Activated CD4-positive, CD25-positive, alpha-beta regulatory T cell treated with anti-CD3 and anti-CD28 coated beads, Interleukin-2, amount 50 U/mL, for 16 hours (primary cell): ENCODE results near the gene ALPK1.
"Not testable (repeated sequence)": the region's sequence is repeated elsewhere in the genome, so short reads cannot be mapped to it uniquely, and the experiment has no call there.

Source experiments
- DNase-seq: peaks from one replicate; pipeline ENCODE4 v3.0.0-alpha.2; 2020; ENCODE audit warnings: low read depth, low spot score

The ALPK1 gene

DNA sequence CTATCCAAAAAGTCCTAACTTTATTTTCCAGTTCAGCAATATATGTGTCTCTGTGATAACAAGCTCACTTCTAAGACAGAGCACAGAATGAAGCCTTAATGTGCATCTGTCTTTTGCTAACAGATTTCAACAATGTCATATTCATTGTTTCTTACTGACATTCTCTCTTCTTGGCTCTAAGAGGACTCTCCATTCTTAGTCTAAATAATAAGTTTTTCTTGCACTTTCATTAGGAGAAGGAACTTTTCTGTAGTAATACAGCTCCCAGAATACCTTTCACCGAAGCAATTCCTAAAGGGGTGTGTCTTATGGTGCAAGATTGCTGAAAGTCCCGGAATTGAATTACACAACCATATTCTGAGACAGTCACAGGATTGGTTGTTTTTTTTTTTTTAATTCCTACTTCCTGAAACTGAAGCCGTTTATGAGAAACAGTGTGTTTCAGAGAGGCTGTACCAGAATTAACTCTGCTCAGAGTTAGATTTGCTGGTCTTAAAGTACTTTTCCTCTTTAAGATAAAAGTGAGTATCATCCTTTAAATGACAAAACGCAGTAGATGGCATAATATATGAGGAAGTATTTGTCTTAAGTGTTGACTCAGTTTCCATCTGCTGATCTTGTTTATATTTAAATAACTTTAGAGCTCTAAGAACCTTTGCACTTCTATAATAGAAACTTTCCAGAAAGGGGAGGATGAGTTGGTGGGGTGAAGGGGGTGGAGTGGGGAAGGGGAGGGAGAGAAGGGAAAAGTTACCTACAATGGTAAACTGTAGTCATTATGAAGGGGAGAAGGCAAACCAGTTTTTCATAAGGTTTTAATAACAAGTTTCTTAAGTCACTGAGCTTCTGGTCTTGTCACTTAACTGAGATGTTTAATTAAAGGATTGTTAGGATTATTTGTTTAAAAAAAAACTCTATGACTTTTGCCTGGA, at the start of gene ALPK1:
Gene ALPK1, plus strand, starts transcription at position 421 of the 932 bp plus-strand sequence.
- no peak for DNase-seq

DNA sequence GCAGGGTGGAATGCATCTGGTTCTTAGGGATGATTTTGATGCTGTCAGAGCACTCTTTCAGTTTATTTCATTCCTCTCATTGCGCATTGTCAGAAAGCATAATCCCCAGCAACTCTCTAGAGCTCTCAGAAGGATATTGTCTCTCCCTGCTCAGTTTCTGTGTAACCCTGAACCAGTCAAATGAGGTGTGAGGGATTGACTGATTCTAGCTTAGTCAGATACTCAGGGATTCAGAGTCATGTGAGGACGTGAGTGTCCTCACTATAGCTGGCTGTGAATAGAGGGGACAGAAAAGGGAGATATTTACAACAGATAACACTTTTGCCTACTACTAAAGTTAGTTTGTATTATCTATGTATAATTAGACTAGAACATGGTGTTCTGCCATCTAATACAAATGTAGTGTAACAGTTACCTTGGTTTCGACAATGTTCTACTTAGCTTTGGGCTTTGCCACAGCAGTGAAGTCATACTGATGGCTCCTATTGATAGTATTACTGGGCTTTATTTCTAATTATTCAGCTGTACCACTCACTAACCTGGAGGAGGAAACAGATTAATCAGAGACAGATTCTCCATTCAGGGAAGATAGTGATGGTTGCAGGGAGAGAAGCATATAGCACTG, 46.0 kb upstream of the ALPK1 start:
- DNase-seq: no peak

DNA sequence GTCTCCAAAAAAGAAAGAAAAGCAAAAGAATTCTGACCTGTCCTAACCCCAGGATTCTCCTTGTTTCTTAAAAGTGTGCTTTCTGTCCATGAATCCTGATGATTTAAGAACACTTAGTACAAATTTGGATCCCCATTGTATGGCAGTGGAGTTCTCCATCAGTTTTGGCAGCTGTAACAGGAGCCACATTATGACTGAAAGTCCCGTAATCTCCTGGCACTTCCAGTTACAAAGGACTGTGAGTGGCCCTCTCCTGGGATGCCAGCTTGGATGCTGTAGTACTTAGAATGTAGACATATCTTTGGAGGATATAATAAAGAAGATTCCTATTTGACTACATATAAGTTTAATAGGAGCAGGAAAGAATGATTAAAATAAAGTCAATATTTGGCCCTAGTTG, 44.9 kb upstream of the ALPK1 start:
- no peak for DNase-seq

DNA sequence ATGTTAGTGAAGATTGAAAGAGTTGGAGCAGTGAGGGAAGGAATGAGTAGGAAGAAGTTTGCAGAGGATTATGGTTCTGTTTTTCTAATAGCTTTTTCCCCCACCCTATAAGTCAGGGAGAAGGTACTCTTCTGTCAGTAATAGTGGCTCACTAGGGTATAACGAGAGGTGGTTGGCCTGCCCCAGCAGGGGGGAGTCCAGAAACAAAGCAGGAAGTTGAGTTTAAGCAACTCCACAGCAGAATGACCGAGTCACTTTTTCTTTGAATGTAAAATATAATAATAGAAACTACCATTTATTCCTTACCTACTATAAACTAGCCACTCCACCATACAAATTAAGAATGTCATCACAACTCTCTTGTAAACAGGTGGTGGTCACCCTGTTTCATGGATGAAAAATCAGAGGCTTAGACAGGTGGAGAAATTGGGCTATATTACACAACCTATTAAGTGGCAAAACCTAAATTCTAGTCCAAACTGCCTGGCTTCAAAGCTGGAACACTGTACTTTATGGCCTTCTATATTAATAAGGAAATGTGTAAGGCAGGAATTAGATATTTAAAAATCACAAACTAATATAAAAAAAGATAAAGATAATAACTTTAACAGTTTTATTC, 43.7 kb upstream of the ALPK1 start:
- no peak for DNase-seq

DNA sequence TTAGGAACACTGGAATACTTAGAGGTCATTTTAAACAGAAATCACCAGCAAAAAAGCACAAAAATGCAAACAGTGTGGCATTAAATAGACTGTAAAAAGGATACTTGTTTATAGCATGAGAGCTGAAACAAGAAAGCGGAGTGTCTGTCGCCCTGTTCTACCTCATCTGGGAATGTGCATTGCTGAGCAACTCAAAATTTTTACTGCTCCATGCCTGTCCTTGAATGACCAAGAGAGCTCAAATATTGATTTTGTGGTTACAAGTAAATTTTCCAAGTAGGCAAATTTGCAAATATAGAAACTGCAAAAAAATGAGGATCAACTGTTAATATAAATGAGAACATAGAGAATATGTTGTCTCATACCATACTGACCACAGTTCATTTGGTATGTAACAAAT, 40.1 kb upstream of the ALPK1 start:
- no peak for DNase-seq

- DNase-seq: no peak
These were observed 30.3 kb upstream of the ALPK1 start for GRCh38 chr4:112266823-112267222.

DNA sequence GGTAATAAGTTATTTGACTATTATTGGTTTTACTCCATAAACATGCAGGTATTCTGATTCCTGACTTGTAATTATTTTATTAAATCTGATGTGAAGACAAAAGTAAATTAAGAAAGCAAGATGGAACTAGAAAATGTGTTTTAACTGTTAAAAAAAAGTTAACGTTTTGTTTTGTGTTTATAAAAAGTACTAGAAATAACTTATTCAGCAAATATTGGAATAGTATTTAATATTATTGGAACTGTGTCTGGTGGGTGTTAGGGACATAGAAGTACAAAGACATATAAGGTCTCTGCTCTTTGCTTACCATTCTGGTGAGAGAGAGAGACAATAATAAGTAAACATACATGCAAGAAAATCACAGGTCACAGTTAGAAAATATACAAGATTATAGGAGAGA, 27.1 kb upstream of the ALPK1 start:
- DNase-seq: no peak

DNA sequence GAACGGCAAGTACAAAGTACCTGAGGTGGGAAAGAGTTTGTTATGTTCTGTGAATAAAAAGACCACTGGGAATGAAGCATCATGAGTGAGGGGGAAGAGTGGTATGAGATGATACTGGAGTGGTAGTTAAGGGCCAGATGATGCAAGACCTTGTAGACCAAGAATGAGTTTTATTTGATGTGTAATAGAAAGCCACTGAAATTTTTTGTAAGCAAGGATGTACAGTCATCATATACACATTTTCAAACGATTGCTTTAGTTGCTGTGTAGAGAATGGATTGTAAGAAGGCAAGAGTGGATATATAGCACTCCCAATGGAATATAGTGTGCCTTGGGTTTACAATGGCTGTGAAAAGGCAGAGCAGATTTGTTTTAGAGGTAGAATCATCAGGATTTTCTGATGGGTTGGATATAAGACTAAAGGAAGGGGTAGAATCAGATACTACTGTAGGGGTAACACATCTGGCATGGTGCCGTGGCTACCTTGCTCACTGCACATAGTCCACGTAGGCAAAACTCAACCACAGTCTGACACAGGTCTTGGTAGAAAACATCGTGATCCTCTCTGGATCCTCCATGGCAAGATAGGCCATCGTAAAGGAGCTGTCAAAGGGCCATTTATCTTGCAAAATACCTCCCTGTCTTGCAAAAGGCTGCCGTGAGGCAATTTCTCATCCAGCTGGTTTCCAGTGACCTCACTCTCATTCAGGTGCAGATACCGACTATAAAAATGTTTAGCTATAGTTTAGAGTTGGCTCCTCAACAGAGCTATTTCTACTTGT, 26.3 kb upstream of the ALPK1 start:
- DNase-seq: no peak

DNA sequence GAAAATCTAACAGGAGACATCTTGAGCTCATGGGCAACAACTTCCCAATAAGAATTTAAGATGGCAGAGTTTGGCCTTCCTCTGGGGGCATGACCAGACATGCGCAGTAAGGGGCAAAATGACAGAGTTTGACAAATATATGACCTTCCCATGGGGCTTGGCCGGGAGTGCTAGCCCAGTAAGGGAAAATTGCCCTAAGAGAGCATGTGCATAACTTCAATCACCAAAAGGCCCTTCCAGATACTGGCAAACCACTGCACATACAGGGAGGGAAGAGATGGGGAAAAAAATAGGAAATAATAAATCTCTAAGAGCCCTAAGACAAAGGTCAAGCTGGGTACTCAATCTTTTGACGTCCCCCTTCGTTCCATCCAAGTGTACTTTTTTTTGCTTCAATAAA, 24.9 kb upstream of the ALPK1 start:
- no peak for DNase-seq

DNA sequence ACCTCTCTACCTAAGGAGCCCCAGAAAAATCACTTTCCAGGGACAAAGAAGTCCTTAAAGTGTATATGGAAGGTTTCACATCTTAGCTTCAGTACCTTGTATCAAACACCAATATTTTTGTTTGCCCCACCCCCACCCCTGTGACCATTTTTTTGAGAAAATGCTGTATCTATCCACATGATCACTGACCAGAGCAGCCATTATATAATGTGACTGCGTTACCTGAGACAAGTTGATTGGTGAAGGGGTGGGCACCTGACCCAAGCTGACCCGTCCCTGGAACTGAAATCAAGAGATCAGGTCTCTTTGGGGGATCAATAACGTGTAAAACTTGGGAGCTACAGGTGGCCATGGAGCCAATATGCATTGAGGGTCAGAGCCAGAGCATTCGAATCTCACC, 22.2 kb upstream of the ALPK1 start:
- no peak for DNase-seq

- no peak for DNase-seq
These were observed 21.1 kb upstream of the ALPK1 start for GRCh38 chr4:112276113-112276512.

GRCh38 chr4:112277220-112277619, 19.9 kb upstream of the ALPK1 start:
- no peak for DNase-seq

DNA sequence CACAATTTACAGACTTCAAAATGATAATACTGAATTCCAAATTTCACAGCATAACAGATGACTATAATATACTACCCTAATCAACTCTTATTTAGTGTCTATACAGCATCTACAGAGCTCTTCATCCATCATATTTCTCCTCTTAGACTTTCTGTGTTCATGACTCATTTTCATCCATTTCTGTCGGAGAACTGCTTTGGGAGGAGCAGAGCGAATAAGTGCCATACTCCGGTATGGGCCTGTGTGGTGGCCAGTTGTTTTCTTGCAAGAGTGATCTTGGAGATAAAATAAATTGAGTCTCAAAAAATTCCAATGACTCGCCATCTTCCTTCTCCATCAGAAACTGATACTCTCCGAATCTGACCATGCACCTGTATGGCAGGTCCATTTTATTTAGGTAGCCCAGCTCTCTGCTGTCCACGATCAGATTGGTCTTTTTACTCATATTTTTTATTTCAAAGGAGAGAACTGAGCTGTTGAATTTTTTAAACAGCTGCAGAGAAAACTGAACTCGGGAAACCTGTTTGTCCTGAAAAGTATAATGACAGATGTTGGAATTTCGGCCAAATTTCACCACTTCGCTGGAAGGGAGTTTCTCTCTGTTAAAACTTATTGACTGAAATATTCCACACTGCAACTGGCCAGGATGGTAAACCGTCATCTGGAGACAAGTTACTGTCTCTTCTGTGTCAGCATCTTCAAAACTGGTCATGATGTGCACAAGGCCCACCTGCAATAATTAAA, 19.3 kb upstream of the ALPK1 start:
- DNase-seq: no peak

DNA sequence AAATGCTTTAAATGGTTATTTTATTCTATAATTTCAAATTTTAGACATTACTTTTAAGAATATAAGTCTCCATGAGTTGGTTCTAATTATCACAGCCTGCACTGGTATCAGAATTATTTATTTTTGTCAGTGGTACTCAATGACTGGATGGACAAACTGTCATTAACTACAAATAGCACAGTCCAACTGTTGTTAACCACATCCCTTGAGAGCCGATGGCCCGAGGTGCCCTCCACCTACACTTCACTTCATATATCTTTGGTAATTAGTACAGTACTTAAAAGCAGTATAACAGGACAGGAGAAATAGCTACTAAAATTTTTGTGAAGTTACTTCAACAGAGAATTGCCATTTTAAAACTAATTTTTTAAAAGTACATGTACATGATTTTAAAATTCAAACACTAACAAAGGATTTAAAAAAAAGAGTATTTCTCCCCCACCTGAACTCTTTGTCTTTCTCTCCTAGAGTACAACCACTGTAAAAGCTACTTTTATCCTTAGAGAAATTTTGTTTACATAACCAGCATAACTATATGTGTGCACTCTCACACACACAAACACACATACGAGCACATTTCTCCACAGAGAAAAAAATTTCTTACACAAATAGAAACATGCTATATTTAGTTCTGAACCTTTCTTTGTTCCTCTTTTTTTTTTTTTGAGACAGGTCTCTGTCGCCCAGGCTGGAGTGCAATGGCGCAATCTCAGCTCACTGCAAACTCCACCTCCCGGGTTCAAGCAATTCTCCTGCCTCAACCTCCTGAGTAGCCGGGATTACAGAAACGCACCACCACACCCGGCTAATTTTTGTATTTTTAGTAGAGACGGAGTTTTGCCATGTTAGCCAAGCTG, 17.9 kb upstream of the ALPK1 start:
- no peak for DNase-seq

DNA sequence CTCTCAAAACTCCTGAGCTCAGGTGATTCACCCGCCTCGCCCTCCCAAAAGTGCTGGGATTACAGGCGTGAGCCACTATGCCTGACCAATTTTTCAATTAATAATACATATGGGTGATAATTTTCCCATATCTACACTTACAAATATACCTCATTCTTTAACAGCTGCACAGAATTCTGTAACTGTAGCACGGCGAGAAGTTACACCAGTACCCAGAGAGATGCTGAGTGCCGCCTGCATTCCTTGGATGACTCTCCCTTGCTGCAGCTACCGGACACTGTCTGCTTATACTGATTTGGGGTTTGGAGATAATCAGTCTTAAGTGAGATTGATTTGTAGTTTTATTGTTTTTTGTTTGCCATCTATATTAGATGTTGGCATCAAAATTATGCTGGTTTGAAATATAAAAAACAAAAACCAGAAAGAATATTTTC, 17.3 kb upstream of the ALPK1 start:
- DNase-seq: no peak

GRCh38 chr4:112280386-112281056, 16.6 kb upstream of the ALPK1 start:
- no peak for DNase-seq

DNA sequence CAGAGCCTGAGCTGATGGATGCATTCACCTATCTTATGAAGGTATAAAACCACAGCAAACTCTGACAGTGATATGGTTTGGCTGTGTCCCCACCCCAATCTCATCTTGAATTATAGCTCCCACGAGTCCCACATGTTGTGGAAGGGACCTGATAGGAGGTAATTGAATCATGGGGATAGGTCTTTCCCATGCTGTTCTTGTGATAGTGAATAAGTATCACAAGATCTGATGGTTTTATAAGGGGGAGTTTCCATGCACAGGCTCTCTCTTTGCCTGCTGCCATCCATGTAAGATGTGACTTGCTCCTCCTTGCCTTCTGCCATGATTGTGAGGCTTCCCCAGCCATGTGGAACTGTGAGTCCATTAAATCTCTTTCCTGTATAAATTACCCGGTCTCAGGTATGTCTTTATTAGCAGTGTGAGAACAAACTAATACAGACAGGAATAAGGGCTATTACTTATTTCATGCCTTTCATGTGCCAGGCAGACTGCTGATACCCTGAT, 15.2 kb upstream of the ALPK1 start:
- DNase-seq: not testable (repeated sequence)

DNA sequence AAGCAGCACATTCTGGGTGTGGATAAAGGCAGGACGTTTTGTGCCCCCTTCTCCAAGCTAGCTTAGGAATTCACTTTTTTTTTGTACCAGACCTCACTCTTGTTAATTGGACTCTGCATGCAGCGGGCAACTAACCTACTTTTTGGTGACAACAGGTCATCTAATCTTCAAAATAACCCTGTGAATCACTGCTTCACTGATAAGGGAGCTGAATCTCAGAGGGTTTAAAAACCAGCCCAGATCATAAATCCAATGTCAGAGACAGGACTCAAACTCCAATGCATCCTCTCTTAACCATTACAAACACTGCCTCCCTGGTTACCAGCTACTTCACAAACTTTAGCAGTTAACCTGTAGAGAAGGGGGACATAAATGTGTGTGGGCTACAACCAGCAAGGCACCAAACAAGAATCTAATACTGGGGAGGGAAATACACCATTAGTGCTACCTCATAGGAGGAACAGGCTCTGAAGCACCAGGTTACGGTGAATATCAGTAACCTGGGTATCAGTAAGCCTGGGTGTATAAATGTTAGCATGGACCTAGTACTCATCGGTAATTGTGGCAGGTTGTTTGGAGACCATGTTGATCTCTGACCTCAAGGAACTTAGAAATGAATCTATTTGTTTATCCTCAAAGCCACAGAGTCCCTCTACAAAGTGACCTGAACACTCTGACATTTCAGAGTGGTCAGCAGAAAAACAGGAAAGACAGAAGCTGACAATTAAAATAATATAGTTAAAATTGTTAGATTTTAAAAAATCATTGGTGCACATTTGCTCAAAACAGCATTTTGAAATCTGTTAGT, 14.1 kb upstream of the ALPK1 start:
- DNase-seq: no peak

DNA sequence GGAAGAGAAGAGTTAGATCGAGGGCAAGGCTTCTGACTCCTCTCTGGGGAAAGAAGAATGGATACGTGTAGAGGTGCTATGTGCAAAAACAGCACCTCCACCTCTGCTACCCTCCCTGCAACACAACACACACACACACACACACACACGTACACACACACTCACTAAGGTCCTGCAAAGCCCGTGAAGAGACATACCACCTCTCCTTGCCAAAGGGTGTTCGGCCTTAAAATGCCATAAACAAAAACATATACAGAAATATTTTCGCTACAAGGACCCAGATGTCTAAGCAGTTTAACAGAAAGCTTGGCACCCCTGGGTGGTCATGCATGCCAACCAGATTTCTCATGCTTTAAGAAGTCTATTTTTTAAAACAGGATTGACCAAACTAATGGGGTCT, 13.0 kb upstream of the ALPK1 start:
- no peak for DNase-seq
